ENCODE data around the gene IGLL1. TPM values are rescaled to one million over a fixed set of nuclear protein-coding genes. Genes with fewer than 3 reads are reported as not detected.

Gene IGLL1
- total and polyA plus RNA-seq, 2 experiments from 2014 or later = not detected

- Histone ChIP-seq H3K27ac (ENCODE audit: low read depth) (0 out of 2 replicates have a peak overlapping the region, but pooled peaks have one; percentile 33), H3K27me3 (ENCODE audit: insufficient read depth) (peaks cover 25% of the 10 kb centered on the region), H3F3A (replicated peaks; ENCODE audit: low read depth) (peaks cover 9% of the 10 kb centered on the region; the same call in 1 of the 2 replicates), H3K4me3 (peak overlapping the region; percentile 49), H3K9me2 (ENCODE audit: insufficient read depth) (no peaks in the 10 kb centered on the region), H3K36me3 (ENCODE audit: insufficient read depth) (no peaks in the 10 kb centered on the region), H3K4me2 (peak overlapping the region; percentile 83), H2AFZ (peak overlapping the region; percentile 89), H4K20me1 (replicated peaks; ENCODE audit: insufficient read depth) (no peaks in the 10 kb centered on the region), H3K4me1 (ENCODE audit: insufficient read depth) (peaks cover 51% of the 10 kb centered on the region), H3K79me2 (replicated peaks; ENCODE audit: insufficient read depth) (no peaks in the 10 kb centered on the region)
- Mint-ChIP-seq H3K27ac (no peak overlapping the region), H3K27me3 (ENCODE audit: insufficient read depth, low read depth, poor library complexity) (peaks cover 41% of the 10 kb centered on the region), H3K9me3 (peaks cover 2% of the 10 kb centered on the region), H3K4me3 (peak overlapping the region; percentile 62), H3K4me1 (peaks cover 67% of the 10 kb centered on the region), H3K36me3 (ENCODE audit: low read depth) (0 out of 3 replicates have a peak, but pooled peaks cover 4% of the 10 kb centered on the region)
- DNase-seq (ENCODE audit: low spot score) = peak; percentile 74
- ATAC-seq = peak; percentile 22
- TF ChIP-seq STAT1 (IDR thresholded peaks at IDR 0.05; ENCODE audit: unreplicated experiment) (no peak), ZNF114 (CRISPR knock-in tag; IDR thresholded peaks at IDR 0.05) (no peak), NANOG (IDR thresholded peaks at IDR 0.05; ENCODE audit: borderline replicate concordance) (no peak), CTCF (conservative IDR thresholded peaks at IDR 0.05; ENCODE audit: low read depth in 2 of 2) (no peak), JUNB (IDR thresholded peaks at IDR 0.05; ENCODE audit: unreplicated experiment) (no peak), EZH2phosphoT487 (IDR thresholded peaks at IDR 0.05; ENCODE audit: unreplicated experiment) (no peak), POLR2AphosphoS5 (IDR thresholded peaks at IDR 0.05; ENCODE audit: low read depth) (no peak)
- TF ChIP-seq, protein P1, sequence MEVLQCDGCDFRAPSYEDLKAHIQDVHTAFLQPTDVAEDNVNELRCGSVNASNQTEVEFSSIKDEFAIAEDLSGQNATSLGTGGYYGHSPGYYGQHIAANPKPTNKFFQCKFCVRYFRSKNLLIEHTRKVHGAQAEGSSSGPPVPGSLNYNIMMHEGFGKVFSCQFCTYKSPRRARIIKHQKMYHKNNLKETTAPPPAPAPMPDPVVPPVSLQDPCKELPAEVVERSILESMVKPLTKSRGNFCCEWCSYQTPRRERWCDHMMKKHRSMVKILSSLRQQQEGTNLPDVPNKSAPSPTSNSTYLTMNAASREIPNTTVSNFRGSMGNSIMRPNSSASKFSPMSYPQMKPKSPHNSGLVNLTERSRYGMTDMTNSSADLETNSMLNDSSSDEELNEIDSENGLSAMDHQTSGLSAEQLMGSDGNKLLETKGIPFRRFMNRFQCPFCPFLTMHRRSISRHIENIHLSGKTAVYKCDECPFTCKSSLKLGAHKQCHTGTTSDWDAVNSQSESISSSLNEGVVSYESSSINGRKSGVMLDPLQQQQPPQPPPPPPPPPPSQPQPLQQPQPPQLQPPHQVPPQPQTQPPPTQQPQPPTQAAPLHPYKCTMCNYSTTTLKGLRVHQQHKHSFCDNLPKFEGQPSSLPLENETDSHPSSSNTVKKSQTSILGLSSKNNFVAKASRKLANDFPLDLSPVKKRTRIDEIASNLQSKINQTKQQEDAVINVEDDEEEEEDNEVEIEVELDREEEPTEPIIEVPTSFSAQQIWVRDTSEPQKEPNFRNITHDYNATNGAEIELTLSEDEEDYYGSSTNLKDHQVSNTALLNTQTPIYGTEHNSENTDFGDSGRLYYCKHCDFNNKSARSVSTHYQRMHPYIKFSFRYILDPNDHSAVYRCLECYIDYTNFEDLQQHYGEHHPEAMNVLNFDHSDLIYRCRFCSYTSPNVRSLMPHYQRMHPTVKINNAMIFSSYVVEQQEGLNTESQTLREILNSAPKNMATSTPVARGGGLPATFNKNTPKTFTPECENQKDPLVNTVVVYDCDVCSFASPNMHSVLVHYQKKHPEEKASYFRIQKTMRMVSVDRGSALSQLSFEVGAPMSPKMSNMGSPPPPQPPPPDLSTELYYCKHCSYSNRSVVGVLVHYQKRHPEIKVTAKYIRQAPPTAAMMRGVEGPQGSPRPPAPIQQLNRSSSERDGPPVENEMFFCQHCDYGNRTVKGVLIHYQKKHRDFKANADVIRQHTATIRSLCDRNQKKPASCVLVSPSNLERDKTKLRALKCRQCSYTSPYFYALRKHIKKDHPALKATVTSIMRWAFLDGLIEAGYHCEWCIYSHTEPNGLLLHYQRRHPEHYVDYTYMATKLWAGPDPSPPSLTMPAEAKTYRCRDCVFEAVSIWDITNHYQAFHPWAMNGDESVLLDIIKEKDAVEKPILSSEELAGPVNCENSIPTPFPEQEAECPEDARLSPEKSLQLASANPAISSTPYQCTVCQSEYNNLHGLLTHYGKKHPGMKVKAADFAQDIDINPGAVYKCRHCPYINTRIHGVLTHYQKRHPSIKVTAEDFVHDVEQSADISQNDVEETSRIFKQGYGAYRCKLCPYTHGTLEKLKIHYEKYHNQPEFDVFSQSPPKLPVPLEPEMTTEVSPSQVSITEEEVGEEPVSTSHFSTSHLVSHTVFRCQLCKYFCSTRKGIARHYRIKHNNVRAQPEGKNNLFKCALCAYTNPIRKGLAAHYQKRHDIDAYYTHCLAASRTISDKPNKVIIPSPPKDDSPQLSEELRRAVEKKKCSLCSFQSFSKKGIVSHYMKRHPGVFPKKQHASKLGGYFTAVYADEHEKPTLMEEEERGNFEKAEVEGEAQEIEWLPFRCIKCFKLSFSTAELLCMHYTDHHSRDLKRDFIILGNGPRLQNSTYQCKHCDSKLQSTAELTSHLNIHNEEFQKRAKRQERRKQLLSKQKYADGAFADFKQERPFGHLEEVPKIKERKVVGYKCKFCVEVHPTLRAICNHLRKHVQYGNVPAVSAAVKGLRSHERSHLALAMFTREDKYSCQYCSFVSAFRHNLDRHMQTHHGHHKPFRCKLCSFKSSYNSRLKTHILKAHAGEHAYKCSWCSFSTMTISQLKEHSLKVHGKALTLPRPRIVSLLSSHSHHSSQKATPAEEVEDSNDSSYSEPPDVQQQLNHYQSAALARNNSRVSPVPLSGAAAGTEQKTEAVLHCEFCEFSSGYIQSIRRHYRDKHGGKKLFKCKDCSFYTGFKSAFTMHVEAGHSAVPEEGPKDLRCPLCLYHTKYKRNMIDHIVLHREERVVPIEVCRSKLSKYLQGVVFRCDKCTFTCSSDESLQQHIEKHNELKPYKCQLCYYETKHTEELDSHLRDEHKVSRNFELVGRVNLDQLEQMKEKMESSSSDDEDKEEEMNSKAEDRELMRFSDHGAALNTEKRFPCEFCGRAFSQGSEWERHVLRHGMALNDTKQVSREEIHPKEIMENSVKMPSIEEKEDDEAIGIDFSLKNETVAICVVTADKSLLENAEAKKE (CRISPR knock-in tag; IDR thresholded peaks at IDR 0.05) = no peak
- TF ChIP-seq, protein P2, sequence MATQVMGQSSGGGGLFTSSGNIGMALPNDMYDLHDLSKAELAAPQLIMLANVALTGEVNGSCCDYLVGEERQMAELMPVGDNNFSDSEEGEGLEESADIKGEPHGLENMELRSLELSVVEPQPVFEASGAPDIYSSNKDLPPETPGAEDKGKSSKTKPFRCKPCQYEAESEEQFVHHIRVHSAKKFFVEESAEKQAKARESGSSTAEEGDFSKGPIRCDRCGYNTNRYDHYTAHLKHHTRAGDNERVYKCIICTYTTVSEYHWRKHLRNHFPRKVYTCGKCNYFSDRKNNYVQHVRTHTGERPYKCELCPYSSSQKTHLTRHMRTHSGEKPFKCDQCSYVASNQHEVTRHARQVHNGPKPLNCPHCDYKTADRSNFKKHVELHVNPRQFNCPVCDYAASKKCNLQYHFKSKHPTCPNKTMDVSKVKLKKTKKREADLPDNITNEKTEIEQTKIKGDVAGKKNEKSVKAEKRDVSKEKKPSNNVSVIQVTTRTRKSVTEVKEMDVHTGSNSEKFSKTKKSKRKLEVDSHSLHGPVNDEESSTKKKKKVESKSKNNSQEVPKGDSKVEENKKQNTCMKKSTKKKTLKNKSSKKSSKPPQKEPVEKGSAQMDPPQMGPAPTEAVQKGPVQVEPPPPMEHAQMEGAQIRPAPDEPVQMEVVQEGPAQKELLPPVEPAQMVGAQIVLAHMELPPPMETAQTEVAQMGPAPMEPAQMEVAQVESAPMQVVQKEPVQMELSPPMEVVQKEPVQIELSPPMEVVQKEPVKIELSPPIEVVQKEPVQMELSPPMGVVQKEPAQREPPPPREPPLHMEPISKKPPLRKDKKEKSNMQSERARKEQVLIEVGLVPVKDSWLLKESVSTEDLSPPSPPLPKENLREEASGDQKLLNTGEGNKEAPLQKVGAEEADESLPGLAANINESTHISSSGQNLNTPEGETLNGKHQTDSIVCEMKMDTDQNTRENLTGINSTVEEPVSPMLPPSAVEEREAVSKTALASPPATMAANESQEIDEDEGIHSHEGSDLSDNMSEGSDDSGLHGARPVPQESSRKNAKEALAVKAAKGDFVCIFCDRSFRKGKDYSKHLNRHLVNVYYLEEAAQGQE (IDR thresholded peaks at IDR 0.05; ENCODE audit: unreplicated experiment) = no peak
These were observed 46.3 kb downstream of the IGLL1 start for GRCh38 chr22:23533771-23534191.

All from GM23338 (cell line).